ENCODE results near the gene KCNJ13. TPM values are rescaled to one million over a fixed set of nuclear protein-coding genes. Genes with fewer than 3 reads are reported as not detected.

The KCNJ13 gene
- polyA plus RNA-seq (not detected in 2 replicates), polyA minus RNA-seq (0.23 TPM in 1 of 2 replicates, not detected in the other)

DNA sequence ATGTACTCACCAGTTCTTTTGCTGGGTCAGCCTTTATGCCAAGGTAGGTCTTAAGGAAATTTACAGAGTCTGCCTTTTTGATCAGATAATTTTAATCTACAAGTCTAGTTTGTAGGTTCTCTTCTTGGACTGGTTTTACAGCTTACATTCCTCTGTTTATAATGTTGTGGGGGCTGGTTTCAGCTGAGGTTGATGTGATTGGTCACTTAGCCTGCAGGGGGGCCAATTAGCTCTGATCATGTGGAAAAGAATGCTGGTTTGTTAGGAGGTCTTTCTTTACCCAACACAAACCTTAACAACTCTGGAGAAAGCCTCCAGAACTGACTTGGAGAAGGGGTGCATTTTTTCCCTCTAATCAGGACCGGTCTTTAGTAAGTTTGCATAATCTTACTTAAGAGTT, at the start of gene KCNJ13:
Gene KCNJ13 (minus strand): TSS at position 131 of the 400 bp plus-strand sequence. CDS start 5,203 bp downstream, outside the sequence.
- Histone ChIP-seq H3K9ac (ENCODE audit: low read length) (no peak within 1 kb of the TSS), H3K27ac (ENCODE audit: low read length) (no peak within 1 kb of the TSS), H3K9me2 (ENCODE audit: insufficient read depth, low read length) (no peaks in the 10 kb centered on the region), H3F3A (ENCODE audit: insufficient read depth, low read length, poor library complexity, severe bottlenecking) (no peaks in the 10 kb centered on the region), H3K27me3 (ENCODE audit: insufficient read depth, low read depth, low read length) (no peaks in the 10 kb centered on the region), H3K9me3 (ENCODE audit: low read length) (no peaks in the 10 kb centered on the region), H4K20me1 (ENCODE audit: insufficient read depth) (no peaks in the 10 kb centered on the region), H3K36me3 (ENCODE audit: insufficient read depth, low read length) (peaks cover 1% of the 10 kb centered on the region), H3K4me2 (ENCODE audit: low read length) (no peak within 1 kb of the TSS), H2AFZ (ENCODE audit: low read depth, low read length) (no peak within 1 kb of the TSS), H3K4me3 (ENCODE audit: low read length) (no peak within 1 kb of the TSS), H3K79me2 (replicated peaks; ENCODE audit: insufficient read depth, low read length) (peaks cover 3% of the 10 kb centered on the region)
- TF ChIP-seq EZH2 (IDR thresholded peaks at IDR 0.05; ENCODE audit: borderline replicate concordance, insufficient read depth, low read length, poor library complexity, severe bottlenecking), result no peak
- TF ChIP-seq TAF1 (IDR thresholded peaks at IDR 0.05; ENCODE audit: low read depth), result no peak
- no peak for TF ChIP-seq MXI1 (conservative IDR thresholded peaks at IDR 0.05; ENCODE audit: poor library complexity, severe bottlenecking)
- no peak for TF ChIP-seq POLR2AphosphoS5 (IDR thresholded peaks at IDR 0.05)
- TF ChIP-seq EP300 (conservative IDR thresholded peaks at IDR 0.05; ENCODE audit: poor library complexity, severe bottlenecking), result no peak
- TF ChIP-seq SMC3 (conservative IDR thresholded peaks at IDR 0.05; ENCODE audit: poor library complexity), result no peak
- TF ChIP-seq, protein P1, sequence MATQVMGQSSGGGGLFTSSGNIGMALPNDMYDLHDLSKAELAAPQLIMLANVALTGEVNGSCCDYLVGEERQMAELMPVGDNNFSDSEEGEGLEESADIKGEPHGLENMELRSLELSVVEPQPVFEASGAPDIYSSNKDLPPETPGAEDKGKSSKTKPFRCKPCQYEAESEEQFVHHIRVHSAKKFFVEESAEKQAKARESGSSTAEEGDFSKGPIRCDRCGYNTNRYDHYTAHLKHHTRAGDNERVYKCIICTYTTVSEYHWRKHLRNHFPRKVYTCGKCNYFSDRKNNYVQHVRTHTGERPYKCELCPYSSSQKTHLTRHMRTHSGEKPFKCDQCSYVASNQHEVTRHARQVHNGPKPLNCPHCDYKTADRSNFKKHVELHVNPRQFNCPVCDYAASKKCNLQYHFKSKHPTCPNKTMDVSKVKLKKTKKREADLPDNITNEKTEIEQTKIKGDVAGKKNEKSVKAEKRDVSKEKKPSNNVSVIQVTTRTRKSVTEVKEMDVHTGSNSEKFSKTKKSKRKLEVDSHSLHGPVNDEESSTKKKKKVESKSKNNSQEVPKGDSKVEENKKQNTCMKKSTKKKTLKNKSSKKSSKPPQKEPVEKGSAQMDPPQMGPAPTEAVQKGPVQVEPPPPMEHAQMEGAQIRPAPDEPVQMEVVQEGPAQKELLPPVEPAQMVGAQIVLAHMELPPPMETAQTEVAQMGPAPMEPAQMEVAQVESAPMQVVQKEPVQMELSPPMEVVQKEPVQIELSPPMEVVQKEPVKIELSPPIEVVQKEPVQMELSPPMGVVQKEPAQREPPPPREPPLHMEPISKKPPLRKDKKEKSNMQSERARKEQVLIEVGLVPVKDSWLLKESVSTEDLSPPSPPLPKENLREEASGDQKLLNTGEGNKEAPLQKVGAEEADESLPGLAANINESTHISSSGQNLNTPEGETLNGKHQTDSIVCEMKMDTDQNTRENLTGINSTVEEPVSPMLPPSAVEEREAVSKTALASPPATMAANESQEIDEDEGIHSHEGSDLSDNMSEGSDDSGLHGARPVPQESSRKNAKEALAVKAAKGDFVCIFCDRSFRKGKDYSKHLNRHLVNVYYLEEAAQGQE (IDR thresholded peaks at IDR 0.05; ENCODE audit: borderline replicate concordance), result no peak
- TF ChIP-seq, protein P2, sequence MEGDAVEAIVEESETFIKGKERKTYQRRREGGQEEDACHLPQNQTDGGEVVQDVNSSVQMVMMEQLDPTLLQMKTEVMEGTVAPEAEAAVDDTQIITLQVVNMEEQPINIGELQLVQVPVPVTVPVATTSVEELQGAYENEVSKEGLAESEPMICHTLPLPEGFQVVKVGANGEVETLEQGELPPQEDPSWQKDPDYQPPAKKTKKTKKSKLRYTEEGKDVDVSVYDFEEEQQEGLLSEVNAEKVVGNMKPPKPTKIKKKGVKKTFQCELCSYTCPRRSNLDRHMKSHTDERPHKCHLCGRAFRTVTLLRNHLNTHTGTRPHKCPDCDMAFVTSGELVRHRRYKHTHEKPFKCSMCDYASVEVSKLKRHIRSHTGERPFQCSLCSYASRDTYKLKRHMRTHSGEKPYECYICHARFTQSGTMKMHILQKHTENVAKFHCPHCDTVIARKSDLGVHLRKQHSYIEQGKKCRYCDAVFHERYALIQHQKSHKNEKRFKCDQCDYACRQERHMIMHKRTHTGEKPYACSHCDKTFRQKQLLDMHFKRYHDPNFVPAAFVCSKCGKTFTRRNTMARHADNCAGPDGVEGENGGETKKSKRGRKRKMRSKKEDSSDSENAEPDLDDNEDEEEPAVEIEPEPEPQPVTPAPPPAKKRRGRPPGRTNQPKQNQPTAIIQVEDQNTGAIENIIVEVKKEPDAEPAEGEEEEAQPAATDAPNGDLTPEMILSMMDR (IDR thresholded peaks at IDR 0.05; ENCODE audit: poor library complexity, severe bottlenecking), result no peak
- TF ChIP-seq RAD21 (conservative IDR thresholded peaks at IDR 0.05), result no peak

DNA sequence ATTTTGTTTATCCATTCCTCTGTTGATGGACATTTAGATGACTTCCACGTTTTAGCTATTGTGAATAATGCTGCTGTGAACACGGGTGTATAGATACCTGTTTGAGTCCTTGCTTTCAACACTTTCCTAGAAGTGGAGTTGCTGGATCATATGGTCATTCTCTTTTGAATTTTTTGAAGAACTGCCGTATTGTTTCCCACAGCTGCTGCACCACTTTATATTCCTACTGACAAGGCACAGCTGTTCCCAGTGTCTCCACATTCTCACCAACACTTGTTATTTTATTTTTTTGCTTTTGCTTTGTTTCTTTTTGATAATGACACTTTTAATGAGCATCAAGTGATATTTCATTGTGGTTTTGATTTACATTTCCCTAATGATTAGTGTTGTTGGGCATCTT, 41.4 kb upstream of the KCNJ13 start:
- Histone ChIP-seq H3K9me3 (ENCODE audit: low read length) (no peaks in the 10 kb centered on the region), H3F3A (ENCODE audit: insufficient read depth, low read length, poor library complexity, severe bottlenecking) (no peaks in the 10 kb centered on the region), H2AFZ (ENCODE audit: low read depth, low read length) (no peak overlapping the region), H3K79me2 (replicated peaks; ENCODE audit: insufficient read depth, low read length) (no peaks in the 10 kb centered on the region), H3K4me2 (ENCODE audit: low read length) (no peak overlapping the region), H3K27ac (ENCODE audit: low read length) (no peak overlapping the region), H3K27me3 (ENCODE audit: insufficient read depth, low read depth, low read length) (no peaks in the 10 kb centered on the region), H3K4me3 (ENCODE audit: low read length) (no peak overlapping the region), H3K36me3 (ENCODE audit: insufficient read depth, low read length) (peaks cover 13% of the 10 kb centered on the region), H4K20me1 (ENCODE audit: insufficient read depth) (no peaks in the 10 kb centered on the region), H3K9ac (ENCODE audit: low read length) (no peak overlapping the region), H3K9me2 (ENCODE audit: insufficient read depth, low read length) (no peaks in the 10 kb centered on the region)
- TF ChIP-seq RAD21 (conservative IDR thresholded peaks at IDR 0.05) (no peak), POLR2AphosphoS5 (IDR thresholded peaks at IDR 0.05) (no peak), TAF1 (IDR thresholded peaks at IDR 0.05; ENCODE audit: low read depth) (no peak), MXI1 (conservative IDR thresholded peaks at IDR 0.05; ENCODE audit: poor library complexity, severe bottlenecking) (no peak), EZH2 (IDR thresholded peaks at IDR 0.05; ENCODE audit: borderline replicate concordance, insufficient read depth, low read length, poor library complexity, severe bottlenecking) (no peak), EP300 (conservative IDR thresholded peaks at IDR 0.05; ENCODE audit: poor library complexity, severe bottlenecking) (no peak), SMC3 (conservative IDR thresholded peaks at IDR 0.05; ENCODE audit: poor library complexity) (no peak)
- TF ChIP-seq, protein P1 (IDR thresholded peaks at IDR 0.05; ENCODE audit: borderline replicate concordance), result no peak
- TF ChIP-seq, protein P2 (IDR thresholded peaks at IDR 0.05; ENCODE audit: poor library complexity, severe bottlenecking), result no peak

Measured in neural cell (in vitro differentiated cells).